Aorta (tissue), 5 donors: ENCODE results near the gene PSTK. TPM values are rescaled to one million over a fixed set of nuclear protein-coding genes. Genes with fewer than 3 reads are reported as not detected.

Source experiments
- ATAC-seq: fragments of 200-7000 bp; cut with Tn5 transposase; one replicate; pipeline ENCODE4 v1.9.1; 2022; ENCODE audit warnings: moderate library complexity; ENCODE audit not compliant: low FRiP score
- DNase-seq, 2 donors: peaks; one replicate each; pipeline ENCODE4 v3.0.0-alpha.2; 2020
- H3K27ac ChIP-seq, 2 donors: one replicate each; pipeline ENCODE4 v1.5.1; 2013; ENCODE audit warnings: low read length in 2 of 2, mild to moderate bottlenecking in 2 of 2, moderate library complexity in 2 of 2, control low read depth in 1 of 2, inconsistent platforms in 1 of 2, low read depth in 1 of 2
- H3K27me3 ChIP-seq, 2 donors: one replicate each; pipeline ENCODE4 v1.6.1; 2013; ENCODE audit warnings: control low read depth in 1 of 2, low read length in 1 of 2, mild to moderate bottlenecking in 1 of 2, moderate library complexity in 1 of 2; ENCODE audit not compliant: insufficient read depth in 2 of 2, control insufficient read depth in 1 of 2
- H3K36me3 ChIP-seq, 2 donors: one replicate each; pipeline ENCODE4 v1.6.1; 2013; ENCODE audit warnings: control low read depth in 1 of 2, low read length in 1 of 2, mild to moderate bottlenecking in 1 of 2; ENCODE audit not compliant: insufficient read depth in 2 of 2, control insufficient read depth in 1 of 2
- H3K4me1 ChIP-seq, 2 donors: one replicate each; pipeline ENCODE4 v1.6.1; 2013; ENCODE audit warnings: low read length in 2 of 2, control low read depth in 1 of 2, mild to moderate bottlenecking in 1 of 2, moderate library complexity in 1 of 2; ENCODE audit not compliant: insufficient read depth in 2 of 2, control insufficient read depth in 1 of 2
- H3K4me3 ChIP-seq, 2 donors: one replicate each; pipeline ENCODE4 v1.5.1; 2013; ENCODE audit warnings: low read length in 2 of 2, control low read depth in 1 of 2, mild to moderate bottlenecking in 1 of 2
- H3K9me3 ChIP-seq: one replicate; pipeline ENCODE4 v1.6.1; 2013; ENCODE audit warnings: mild to moderate bottlenecking, low read length; ENCODE audit not compliant: control insufficient read depth
- WGBS, 2 donors: extraction: QIAGEN DNeasy Blood & Tissue Kit; methylation state at CpG; one replicate each; pipeline ENCODE4 v1.1.7; 2013; 5-methylcytosine and 5-hydroxymethylcytosine counted together
- intact Hi-C, 2 donors: fragments of 100-400 bp; cut with DNase I; formaldehyde crosslinking; loops; one replicate each; pipeline versions ENCODE4 v1.14.2 to v1.15.0; 2022
- polyA plus RNA-seq, 2 donors: library from polyadenylated mRNA; stranded (reverse); fragments of 200-250 nt; gene quantifications; one replicate each; pipeline ENCODE4 v1.2.3, GENCODE V29; 2013
- total RNA-seq, 2 donors: library from RNA; stranded (reverse); fragmentation: NEBNext Ultra II Directional; extraction: Animal tissue kit (Norgen Biotek cat#: 25700); gene quantifications; one replicate each; pipeline ENCODE4 v1.2.1, GENCODE V29; 2021
- donor health status: healthy with polysubstance abuse.
- donor health status: Bipolar disorder and iron deficiency.
- donor health status: DM: no; HTN: no; CAD: no.
- donor health status: DM: no; HTN: no; CAD: no.
- donor health status: DM: yes; HTN: yes; CAD: no.

PSTK gene
- total and polyA plus RNA-seq, 4 donors, result 0.88 to 3.8 (median 1.8) TPM

DNA sequence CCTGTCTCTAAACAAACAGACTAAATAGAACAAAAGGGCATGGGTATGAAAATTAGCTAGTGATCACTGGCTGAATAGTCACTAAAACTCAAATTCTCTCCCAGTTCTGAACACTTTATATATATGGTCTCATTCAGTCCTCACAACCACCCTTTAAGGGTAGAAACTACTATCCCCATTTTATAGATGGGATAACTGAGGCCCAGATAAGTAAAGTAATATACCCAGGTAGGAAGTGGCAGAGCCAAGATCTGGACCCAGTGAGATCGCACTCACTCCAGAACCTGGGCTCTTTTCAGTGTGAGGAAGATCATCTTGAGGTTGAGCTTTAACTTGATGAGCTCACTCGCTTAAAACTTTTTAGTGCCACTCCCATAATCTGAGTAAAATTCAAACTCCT lies 4.5 kb downstream of the PSTK start:
- H3K4me3 ChIP-seq, result no peak overlapping the region
- WGBS, 2 donors, result 96 to 100% methylated on average over 2 of the region's 2 CpGs
- H3K27ac ChIP-seq, result no peak overlapping the region
- intact Hi-C loops, result loop anchor here in 1 of 2 donors (10.0 kb wide), 1 partner anchor 170 kb away; the partner anchor contains the start of gene BUB3
- no peaks in the 10 kb centered on the region for H3K4me1 ChIP-seq
- ATAC-seq (no peak), DNase-seq (no peak)
- H3K9me3 ChIP-seq, result no peaks in the 10 kb centered on the region
- H3K27me3 ChIP-seq, result no peaks in the 10 kb centered on the region
- H3K36me3 ChIP-seq, result no peaks in the 10 kb centered on the region

DNA sequence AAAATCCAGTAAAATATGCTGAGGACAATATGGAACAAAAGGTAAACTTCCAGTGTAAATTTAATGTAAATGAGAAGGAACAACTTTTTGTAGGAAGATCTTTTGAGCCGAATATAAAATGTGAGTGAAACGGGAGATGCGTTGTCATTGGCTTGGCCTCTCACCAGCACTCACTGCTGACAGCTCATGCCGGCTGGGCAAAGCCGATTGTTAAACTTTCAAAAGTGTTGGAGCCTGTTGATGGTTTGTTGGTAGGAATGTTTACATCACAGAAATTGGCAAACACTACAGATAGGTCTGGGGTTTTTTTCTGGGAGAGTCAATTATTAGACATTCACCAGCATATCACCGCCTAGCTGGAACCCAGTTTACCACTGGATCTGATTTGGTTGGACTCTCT lies 6.1 kb downstream of the PSTK start:
- H3K4me1 ChIP-seq, result no peaks in the 10 kb centered on the region
- ATAC-seq (no peak), DNase-seq (no peak)
- 66 to 71% methylated on average over 6 of the region's 6 CpGs for WGBS, 2 donors
- no peak overlapping the region for H3K4me3 ChIP-seq
- H3K9me3 ChIP-seq, result no peaks in the 10 kb centered on the region
- H3K27me3 ChIP-seq, result no peaks in the 10 kb centered on the region
- H3K27ac ChIP-seq, result no peak overlapping the region
- no peaks in the 10 kb centered on the region for H3K36me3 ChIP-seq
- intact Hi-C loops, result loop anchor here in 1 of 2 donors (10.0 kb wide), 1 partner anchor 168 kb away; the partner anchor contains the start of gene BUB3

GRCh38 chr10:122988501-122988900 lies 8.3 kb downstream of the PSTK start:
- no peaks in the 10 kb centered on the region for H3K9me3 ChIP-seq
- intact Hi-C loops, result loop anchor here in 1 of 2 donors (10.0 kb wide), 1 partner anchor 166 kb away; the partner anchor contains the start of gene BUB3
- H3K4me3 ChIP-seq, result no peak overlapping the region
- no peak overlapping the region for H3K27ac ChIP-seq
- no peaks in the 10 kb centered on the region for H3K4me1 ChIP-seq
- no peak for ATAC-seq
- H3K27me3 ChIP-seq, result no peaks in the 10 kb centered on the region
- 63 to 75% methylated on average over 2 of the region's 2 CpGs for whole genome bisulfite sequencing, 2 donors
- no peaks in the 10 kb centered on the region for H3K36me3 ChIP-seq
- DNase-seq, result no peak

DNA sequence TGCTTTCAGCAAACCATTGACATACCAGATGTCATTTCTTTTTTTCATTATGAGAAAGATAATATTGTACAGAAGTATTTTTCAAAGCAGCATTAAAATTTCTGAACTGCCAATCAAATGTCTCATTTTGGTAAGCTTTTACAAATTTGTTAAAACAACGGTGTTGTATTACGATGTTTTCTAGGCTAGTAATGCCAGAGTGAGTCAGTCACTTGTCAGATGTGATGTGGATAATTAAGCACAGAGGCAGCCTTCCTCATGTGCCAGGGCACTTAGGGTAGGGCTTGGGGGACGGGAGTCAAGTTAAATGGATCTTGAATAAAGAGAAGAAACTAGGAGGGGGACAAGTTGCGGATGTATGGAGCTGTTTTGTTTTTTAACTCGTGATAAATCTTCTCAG lies 10.1 kb downstream of the PSTK start:
- ATAC-seq, result no peak
- 58 to 67% methylated on average over 5 of the region's 5 CpGs for WGBS, 2 donors

DNA sequence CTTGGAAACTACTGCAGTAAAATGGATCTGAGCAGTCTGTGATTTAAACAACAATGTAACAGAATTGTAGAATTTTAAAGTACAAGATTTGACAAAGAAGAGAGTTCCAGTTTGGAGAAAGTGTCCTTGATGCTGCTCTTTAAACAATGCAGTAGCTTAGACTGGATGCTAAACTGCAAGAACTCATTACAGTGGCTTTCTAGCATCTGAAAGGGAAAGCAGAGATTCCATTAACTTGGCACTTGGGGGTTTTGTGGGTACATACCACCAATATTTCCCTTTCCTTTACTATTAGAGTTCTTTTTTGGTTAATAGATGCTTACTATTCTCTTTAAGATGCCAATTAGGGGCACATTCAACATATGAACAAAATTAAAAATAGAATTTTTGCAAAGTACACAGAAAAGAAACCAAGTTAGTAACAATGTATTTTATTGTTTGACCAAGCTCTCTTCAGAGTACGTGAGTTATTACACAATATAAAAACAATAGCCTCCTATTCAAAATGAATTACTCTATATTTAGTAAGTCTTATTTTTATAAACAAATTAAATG lies 11.9 kb downstream of the PSTK start:
- no peaks in the 10 kb centered on the region for H3K27me3 ChIP-seq
- H3K4me1 ChIP-seq, result no peaks in the 10 kb centered on the region
- no peak overlapping the region for H3K27ac ChIP-seq
- ATAC-seq (no peak), DNase-seq (no peak)
- 55 to 71% methylated on average over 1 of the region's 1 CpG for WGBS, 2 donors
- no peak overlapping the region for H3K4me3 ChIP-seq
- H3K36me3 ChIP-seq, result peaks cover 0 to under 1% of the 10 kb centered on the region in 2 donors
- intact Hi-C loops, result no loop called here
- H3K9me3 ChIP-seq, result no peaks in the 10 kb centered on the region

More for the DNA sequence above, 10.1 kb downstream of the PSTK start:
- H3K27me3 ChIP-seq, result no peaks in the 10 kb centered on the region
- H3K36me3 ChIP-seq, result no peaks in the 10 kb centered on the region
- no peak for DNase-seq
- intact Hi-C loops, result no loop called here
- no peak overlapping the region for H3K27ac ChIP-seq
- no peaks in the 10 kb centered on the region for H3K4me1 ChIP-seq
- no peak overlapping the region for H3K4me3 ChIP-seq
- H3K9me3 ChIP-seq, result no peaks in the 10 kb centered on the region

GRCh38 chr10:122993797-122994336 lies 13.7 kb downstream of the PSTK start:
- intact Hi-C loops, result no loop called here
- Histone ChIP-seq H3K27ac (no peak overlapping the region), H3K4me1 (no peaks in the 10 kb centered on the region), H3K36me3 (peaks cover 0 to 2% of the 10 kb centered on the region in 2 donors), H3K27me3 (no peaks in the 10 kb centered on the region), H3K9me3 (no peaks in the 10 kb centered on the region), H3K4me3 (no peak overlapping the region)
- ATAC-seq (no peak), DNase-seq (no peak)
- WGBS, 2 donors, result 91 to 94% methylated on average over 6 of the region's 6 CpGs

DNA sequence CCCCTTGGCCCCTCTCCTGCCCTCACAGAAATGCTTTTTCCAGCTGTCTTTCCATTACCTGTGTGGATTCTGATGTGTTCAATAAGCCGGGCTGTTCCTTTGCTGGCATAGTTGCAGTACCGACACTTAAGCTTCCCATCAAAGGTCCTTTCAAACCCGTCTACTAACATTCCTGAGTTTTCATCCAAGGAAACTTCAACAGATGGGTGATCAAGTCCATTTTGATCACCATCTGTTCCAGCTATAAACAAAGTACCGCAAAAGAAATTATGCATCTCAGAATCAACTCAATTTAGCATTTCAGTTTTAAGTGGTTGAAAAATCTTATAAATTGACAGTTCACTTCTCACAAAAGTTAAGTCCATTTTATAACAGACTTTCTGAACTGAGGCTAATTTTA lies 15.7 kb downstream of the PSTK start:
- ATAC-seq (no peak), DNase-seq (no peak)
- 90 to 92% methylated on average over 4 of the region's 4 CpGs for WGBS, 2 donors

DNA sequence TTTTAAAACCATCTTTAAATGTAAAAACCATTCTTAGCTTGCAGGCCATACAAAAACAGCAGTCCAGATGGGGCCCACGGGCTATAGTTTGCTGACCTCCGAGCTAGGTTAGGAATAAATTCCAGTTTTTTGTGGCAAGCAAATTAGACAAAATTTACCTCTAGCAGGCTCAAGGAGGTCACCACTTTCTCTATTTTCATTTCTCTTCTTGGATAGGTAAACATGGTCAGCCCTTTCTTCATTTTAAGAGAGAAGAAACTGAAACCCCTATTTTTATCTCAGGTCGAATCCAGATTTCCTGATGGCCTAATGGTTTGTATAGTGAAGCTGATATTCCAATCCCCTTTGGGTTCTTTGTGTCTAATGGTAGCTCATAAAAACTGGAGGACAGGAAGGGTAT lies 17.7 kb downstream of the PSTK start:
- Histone ChIP-seq H3K4me1 (no peaks in the 10 kb centered on the region), H3K36me3 (peaks cover 0 to 2% of the 10 kb centered on the region in 2 donors), H3K27ac (no peak overlapping the region), H3K9me3 (no peaks in the 10 kb centered on the region), H3K27me3 (no peaks in the 10 kb centered on the region), H3K4me3 (no peak overlapping the region)
- ATAC-seq (no peak), DNase-seq (no peak)
- 55 to 71% methylated on average over 3 of the region's 3 CpGs for WGBS, 2 donors
- intact Hi-C loops, result no loop called here

More for the DNA sequence above, 15.7 kb downstream of the PSTK start:
- intact Hi-C loops, result no loop called here
- H3K36me3 ChIP-seq, result peaks cover 0 to 2% of the 10 kb centered on the region in 2 donors
- H3K27ac ChIP-seq, result no peak overlapping the region
- no peak overlapping the region for H3K4me3 ChIP-seq
- H3K27me3 ChIP-seq, result no peaks in the 10 kb centered on the region
- no peaks in the 10 kb centered on the region for H3K9me3 ChIP-seq
- H3K4me1 ChIP-seq, result no peaks in the 10 kb centered on the region

- intact Hi-C loops, result no loop called here
- DNase-seq (no peak), ATAC-seq (no peak)
- H3K4me1 ChIP-seq, result no peaks in the 10 kb centered on the region
- no peak overlapping the region for H3K4me3 ChIP-seq
- peaks cover 0 to 2% of the 10 kb centered on the region in 2 donors for H3K36me3 ChIP-seq
- H3K9me3 ChIP-seq, result no peaks in the 10 kb centered on the region
- WGBS, 2 donors, result 81 to 82% methylated on average over 6 of the region's 6 CpGs
- no peak overlapping the region for H3K27ac ChIP-seq
- H3K27me3 ChIP-seq, result no peaks in the 10 kb centered on the region
These were observed 18.2 kb downstream of the PSTK start for GRCh38 chr10:122998360-122998917.
